HepG2 (cell line): ENCODE data around the gene ATP6V1G2. TPM values are rescaled to one million over a fixed set of nuclear protein-coding genes. Genes with fewer than 3 reads are reported as not detected.

ENCODE experiments used
- CREB1 ChIP-seq, 2 experiments: fragments of 450-650 bp in 1 of 2; IDR thresholded peaks; 2 replicates each; pipeline ENCODE4 v1.6.1; 2016 to 2017; ENCODE audit warnings: control low read depth in 1 of 2, mild to moderate bottlenecking in 1 of 2, missing compliant biosample characterization in 1 of 2, missing genetic modification characterization in 1 of 2
- ELF4 ChIP-seq: sonication (generic); formaldehyde crosslinking; IDR thresholded peaks from 2 replicates; pipeline ENCODE4 v1.5.0; 2020; ENCODE audit warnings: missing genetic modification reagents, mild to moderate bottlenecking, moderate library complexity, borderline replicate concordance
- KAT8 ChIP-seq: IDR thresholded peaks from 2 replicates; pipeline ENCODE4 v1.6.1; 2016; ENCODE audit warnings: missing genetic modification reagents, missing compliant biosample characterization
- KDM3A ChIP-seq: IDR thresholded peaks from 2 replicates; pipeline ENCODE4 v1.6.1; 2018; ENCODE audit warnings: low read depth, missing compliant biosample characterization
- MEF2D ChIP-seq: sonication (generic); formaldehyde crosslinking; IDR thresholded peaks from 2 replicates; pipeline ENCODE4 v1.5.1; 2020; ENCODE audit warnings: mild to moderate bottlenecking, missing genetic modification reagents
- NFRKB ChIP-seq: fragments of 450-650 bp; IDR thresholded peaks from 2 replicates; pipeline ENCODE4 v1.6.1; 2017
- NR2F2 ChIP-seq: IDR thresholded peaks from 2 replicates; pipeline ENCODE4 v1.6.1; 2012; ENCODE audit warnings: low read depth, inconsistent platforms, borderline replicate concordance
- PAF1 ChIP-seq: IDR thresholded peaks from 2 replicates; pipeline ENCODE4 v1.6.1; 2016; ENCODE audit warnings: missing genetic modification reagents, missing compliant biosample characterization
- SATB2 ChIP-seq: sonication (generic); formaldehyde crosslinking; IDR thresholded peaks from 2 replicates; pipeline ENCODE4 v1.5.0; 2020; ENCODE audit warnings: missing genetic modification reagents
- SMC3 ChIP-seq: IDR thresholded peaks from 2 replicates; pipeline ENCODE4 v1.6.1; 2011; ENCODE audit warnings: low read length, improper control_type of control experiment
- SP140L ChIP-seq: sonication (generic); formaldehyde crosslinking; IDR thresholded peaks from 2 replicates; pipeline ENCODE4 v1.4.0; 2020; ENCODE audit warnings: missing genetic modification reagents, borderline replicate concordance
- STAT6 ChIP-seq: sonication (generic); formaldehyde crosslinking; IDR thresholded peaks from 2 replicates; pipeline ENCODE4 v1.4.0; 2020; ENCODE audit warnings: missing genetic modification reagents, mild to moderate bottlenecking, borderline replicate concordance
- TERF1 ChIP-seq: sonication (generic); formaldehyde crosslinking; IDR thresholded peaks from 2 replicates; pipeline ENCODE4 v1.8.0; 2022; ENCODE audit warnings: mild to moderate bottlenecking, missing genetic modification reagents, moderate library complexity
- USF2 ChIP-seq, 2 experiments: sonication (generic) in 1 of 2; formaldehyde crosslinking in 1 of 2; IDR thresholded peaks; 2 replicates each; pipeline versions ENCODE4 v1.5.1 to v1.6.1; 2011 to 2020; ENCODE audit warnings: borderline replicate concordance in 1 of 2, low read depth in 1 of 2, low read length in 1 of 2, mild to moderate bottlenecking in 1 of 2, missing genetic modification reagents in 1 of 2, moderate library complexity in 1 of 2
- ZBTB4 ChIP-seq: sonication (generic); formaldehyde crosslinking; IDR thresholded peaks from 2 replicates; pipeline ENCODE4 v1.4.0; 2020; ENCODE audit warnings: missing genetic modification reagents, mild to moderate bottlenecking, borderline replicate concordance
- ZNF160 ChIP-seq: sonication (generic); formaldehyde crosslinking; IDR thresholded peaks from 2 replicates; pipeline ENCODE4 v1.8.0; 2022; ENCODE audit warnings: mild to moderate bottlenecking, inconsistent platforms, missing genetic modification reagents
- ZNF335 ChIP-seq: sonication (generic); formaldehyde crosslinking; IDR thresholded peaks from 2 replicates; pipeline ENCODE4 v1.4.0; 2020; ENCODE audit warnings: missing genetic modification reagents
- ZNF629 ChIP-seq: sonication (generic); formaldehyde crosslinking; conservative IDR thresholded peaks from 2 replicates; pipeline ENCODE4 v1.5.0; 2020; ENCODE audit warnings: missing genetic modification reagents
- ZNF674 ChIP-seq: sonication (generic); formaldehyde crosslinking; IDR thresholded peaks from 2 replicates; pipeline ENCODE4 v1.5.0; 2020; ENCODE audit warnings: low read depth, mild to moderate bottlenecking, missing genetic modification reagents
- ZNF7 ChIP-seq: IDR thresholded peaks from 2 replicates; pipeline ENCODE4 v1.6.1; 2016; ENCODE audit warnings: missing biosample characterization, missing genetic modification reagents
- polyA plus RNA-seq, 8 experiments: library from polyadenylated mRNA; depleted of rRNA in 3 of 8; stranded (reverse) in 7 of 8; unstranded in 1 of 8; fragments of >200 nt; fragmentation: Illumina TruSeq in 4 of 8; extraction: Trizol in 4 of 8; gene quantifications; 2 replicates each; pipeline versions ENCODE4 v1.2.1 to v1.2.3, GENCODE V29; 2011 to 2016; ENCODE audit warnings: low read depth in 4 of 8, missing spikeins in 1 of 8, mixed read lengths in 1 of 8; ENCODE audit not compliant: insufficient read depth in 1 of 8
- total RNA-seq, 5 experiments: library from RNA; depleted of rRNA; stranded (reverse); fragments of >200 nt; fragmentation: Illumina TruSeq; extraction: Trizol; gene quantifications; 2 replicates each; pipeline ENCODE4 v1.2.3, GENCODE V29; 2016; ENCODE audit warnings: low read depth in 1 of 5

ATP6V1G2 gene
- total and polyA plus RNA-seq, 2 of the 13 experiments (the other 11 are each of a cell fraction or from before 2014, with no cell fraction given): 0.27 to 0.83 TPM

- peak; percentile 31; the same call in 1 of the 2 replicates for TF ChIP-seq STAT6
- TF ChIP-seq KAT8 (CRISPR knock-in tag): peak; percentile 75
- TF ChIP-seq NFRKB: no peak
- peak; percentile 38; the same call in 1 of the 2 replicates for TF ChIP-seq SMC3
- peak; percentile 27; the same call in 1 of the 2 replicates for TF ChIP-seq ZNF160 (CRISPR knock-in tag)
- no peak for TF ChIP-seq MEF2D (CRISPR knock-in tag)
- TF ChIP-seq TERF1 (CRISPR knock-in tag): no peak
- peak; percentile 92 for TF ChIP-seq KDM3A
- TF ChIP-seq ZNF7 (CRISPR knock-in tag): no peak
- no peak for TF ChIP-seq NR2F2
- no peak for TF ChIP-seq PAF1 (CRISPR knock-in tag)
- no peak for TF ChIP-seq ELF4 (CRISPR knock-in tag)
- no peak for TF ChIP-seq ZNF674 (CRISPR knock-in tag)
- TF ChIP-seq CREB1 (IDR thresholded peaks at IDR 0.05): peak; percentile 41; the same call in 1 of the 2 replicates
- no peak for TF ChIP-seq CREB1 (CRISPR knock-in tag; IDR thresholded peaks at IDR 0.05)
- 0 out of 2 replicates have a peak, but pooled peaks have one; percentile 56 for TF ChIP-seq SATB2 (CRISPR knock-in tag)
- no peak for TF ChIP-seq USF2 (IDR thresholded peaks at IDR 0.05; ENCODE audit: low read depth, low read length)
- no peak for TF ChIP-seq USF2 (CRISPR knock-in tag; IDR thresholded peaks at IDR 0.05; ENCODE audit: borderline replicate concordance)
- no peak for TF ChIP-seq ZBTB4 (CRISPR knock-in tag)
- TF ChIP-seq ZNF335: peak; percentile 74; the same call in 1 of the 2 replicates
- no peak for TF ChIP-seq SP140L (CRISPR knock-in tag)
- TF ChIP-seq ZNF629 (CRISPR knock-in tag): no peak
Measured at GRCh38 chr6:31580807-31581433, 34.5 kb upstream of the ATP6V1G2 start (continued).
